Measurements from ENCODE around the gene GPR132.

The GPR132 gene

DNA sequence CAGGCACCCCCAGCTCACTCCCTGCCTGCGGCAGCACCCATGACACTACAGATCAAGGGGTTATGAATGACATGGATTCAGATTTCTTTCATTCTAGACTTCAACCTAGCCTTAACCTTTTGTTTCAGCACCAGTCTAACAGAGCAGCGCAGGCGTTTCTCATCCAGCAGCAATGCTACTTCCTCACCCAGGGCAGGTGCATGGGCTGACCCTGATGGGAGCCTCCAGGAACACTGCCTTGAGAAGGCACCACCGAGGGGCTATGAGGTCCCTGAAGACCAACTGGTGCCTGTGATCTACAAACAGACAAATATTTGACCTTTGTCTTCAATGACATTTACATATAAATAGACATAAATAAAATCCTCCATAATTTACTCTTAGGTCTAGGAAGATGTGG is 55.1 kb downstream of the GPR132 start:
- H3K9me3 ChIP-seq (ENCODE audit: insufficient read depth, low read depth, low read length), result no peaks in the 10 kb centered on the region
- no peak overlapping the region for H3K4me3 ChIP-seq (ENCODE audit: low read length, poor library complexity, severe bottlenecking)
- H4K20me1 ChIP-seq (ENCODE audit: insufficient read depth, low read length, poor library complexity, severe bottlenecking), result peaks cover 77% of the 10 kb centered on the region
- no peak overlapping the region for H3K4me2 ChIP-seq (ENCODE audit: low read depth, low read length, poor library complexity, severe bottlenecking)
- H3K9me2 ChIP-seq (replicated peaks; ENCODE audit: low read depth, low read length), result no peaks in the 10 kb centered on the region
- peaks cover 81% of the 10 kb centered on the region for H3K79me2 ChIP-seq (ENCODE audit: insufficient read depth, low read length)
- H3K9ac ChIP-seq (ENCODE audit: low read depth, low read length, poor library complexity, severe bottlenecking), result no peak overlapping the region
- no peak overlapping the region for H2AFZ ChIP-seq (ENCODE audit: low read length)
- peaks cover 14% of the 10 kb centered on the region for H3K4me1 ChIP-seq (ENCODE audit: insufficient read depth, low read length, poor library complexity, severe bottlenecking)
- no peaks in the 10 kb centered on the region for H3F3A ChIP-seq (ENCODE audit: low read depth)
- H3K36me3 ChIP-seq (ENCODE audit: insufficient read depth, low read length), result peaks cover 61% of the 10 kb centered on the region
- no peaks in the 10 kb centered on the region for H3K27me3 ChIP-seq (ENCODE audit: insufficient read depth, low read length, poor library complexity, severe bottlenecking)
- no peak for TF ChIP-seq EZH2phosphoT487 (IDR thresholded peaks at IDR 0.05; ENCODE audit: borderline replicate concordance)
- TF ChIP-seq, protein P1, sequence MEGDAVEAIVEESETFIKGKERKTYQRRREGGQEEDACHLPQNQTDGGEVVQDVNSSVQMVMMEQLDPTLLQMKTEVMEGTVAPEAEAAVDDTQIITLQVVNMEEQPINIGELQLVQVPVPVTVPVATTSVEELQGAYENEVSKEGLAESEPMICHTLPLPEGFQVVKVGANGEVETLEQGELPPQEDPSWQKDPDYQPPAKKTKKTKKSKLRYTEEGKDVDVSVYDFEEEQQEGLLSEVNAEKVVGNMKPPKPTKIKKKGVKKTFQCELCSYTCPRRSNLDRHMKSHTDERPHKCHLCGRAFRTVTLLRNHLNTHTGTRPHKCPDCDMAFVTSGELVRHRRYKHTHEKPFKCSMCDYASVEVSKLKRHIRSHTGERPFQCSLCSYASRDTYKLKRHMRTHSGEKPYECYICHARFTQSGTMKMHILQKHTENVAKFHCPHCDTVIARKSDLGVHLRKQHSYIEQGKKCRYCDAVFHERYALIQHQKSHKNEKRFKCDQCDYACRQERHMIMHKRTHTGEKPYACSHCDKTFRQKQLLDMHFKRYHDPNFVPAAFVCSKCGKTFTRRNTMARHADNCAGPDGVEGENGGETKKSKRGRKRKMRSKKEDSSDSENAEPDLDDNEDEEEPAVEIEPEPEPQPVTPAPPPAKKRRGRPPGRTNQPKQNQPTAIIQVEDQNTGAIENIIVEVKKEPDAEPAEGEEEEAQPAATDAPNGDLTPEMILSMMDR (conservative IDR thresholded peaks at IDR 0.05; ENCODE audit: low read length), result no peak

DNA sequence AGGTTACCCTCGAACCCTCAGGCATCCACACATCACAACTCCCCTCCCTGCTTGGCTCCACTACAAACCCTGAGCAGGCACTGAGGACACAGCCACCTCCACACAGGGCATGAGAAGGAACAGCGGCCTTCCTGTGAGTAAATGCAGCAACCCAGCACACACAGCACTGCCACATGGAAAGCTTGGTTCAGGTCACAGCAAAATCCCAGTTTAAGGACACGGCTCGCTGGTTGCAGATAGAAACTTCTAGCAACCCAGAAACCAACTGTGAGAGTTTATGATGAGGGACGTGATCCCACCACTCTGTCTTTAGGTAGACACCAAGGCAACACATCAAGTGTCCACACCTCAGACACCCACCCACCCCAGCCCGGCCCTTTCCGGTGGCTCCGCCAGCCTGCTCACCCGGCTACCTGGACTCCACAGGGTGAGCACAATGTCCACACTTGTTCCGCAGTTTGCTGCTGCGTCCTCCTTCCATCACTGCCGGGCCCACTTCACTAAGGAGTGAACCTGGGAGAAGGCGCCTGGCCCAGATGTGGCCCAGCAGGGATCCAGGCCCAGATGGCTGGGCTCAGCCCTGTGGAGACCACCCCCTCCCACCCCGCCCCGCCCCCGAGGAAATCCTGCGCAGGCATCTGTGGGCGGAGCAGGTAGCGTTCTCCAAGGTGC is 57.5 kb downstream of the GPR132 start:
- Histone ChIP-seq H3K9ac (ENCODE audit: low read depth, low read length, poor library complexity, severe bottlenecking) (no peak overlapping the region), H2AFZ (ENCODE audit: low read length) (no peak overlapping the region), H3K4me2 (ENCODE audit: low read depth, low read length, poor library complexity, severe bottlenecking) (no peak overlapping the region), H3K4me1 (ENCODE audit: insufficient read depth, low read length, poor library complexity, severe bottlenecking) (no peaks in the 10 kb centered on the region), H3F3A (ENCODE audit: low read depth) (no peaks in the 10 kb centered on the region), H3K4me3 (ENCODE audit: low read length, poor library complexity, severe bottlenecking) (no peak overlapping the region), H3K79me2 (ENCODE audit: insufficient read depth, low read length) (peaks cover 57% of the 10 kb centered on the region), H3K27me3 (ENCODE audit: insufficient read depth, low read length, poor library complexity, severe bottlenecking) (no peaks in the 10 kb centered on the region), H4K20me1 (ENCODE audit: insufficient read depth, low read length, poor library complexity, severe bottlenecking) (peaks cover 53% of the 10 kb centered on the region), H3K9me2 (replicated peaks; ENCODE audit: low read depth, low read length) (no peaks in the 10 kb centered on the region), H3K36me3 (ENCODE audit: insufficient read depth, low read length) (peaks cover 61% of the 10 kb centered on the region), H3K9me3 (ENCODE audit: insufficient read depth, low read depth, low read length) (no peaks in the 10 kb centered on the region)
- TF ChIP-seq, protein P1 (conservative IDR thresholded peaks at IDR 0.05; ENCODE audit: low read length), result no peak
- no peak for TF ChIP-seq EZH2phosphoT487 (IDR thresholded peaks at IDR 0.05; ENCODE audit: borderline replicate concordance)

DNA sequence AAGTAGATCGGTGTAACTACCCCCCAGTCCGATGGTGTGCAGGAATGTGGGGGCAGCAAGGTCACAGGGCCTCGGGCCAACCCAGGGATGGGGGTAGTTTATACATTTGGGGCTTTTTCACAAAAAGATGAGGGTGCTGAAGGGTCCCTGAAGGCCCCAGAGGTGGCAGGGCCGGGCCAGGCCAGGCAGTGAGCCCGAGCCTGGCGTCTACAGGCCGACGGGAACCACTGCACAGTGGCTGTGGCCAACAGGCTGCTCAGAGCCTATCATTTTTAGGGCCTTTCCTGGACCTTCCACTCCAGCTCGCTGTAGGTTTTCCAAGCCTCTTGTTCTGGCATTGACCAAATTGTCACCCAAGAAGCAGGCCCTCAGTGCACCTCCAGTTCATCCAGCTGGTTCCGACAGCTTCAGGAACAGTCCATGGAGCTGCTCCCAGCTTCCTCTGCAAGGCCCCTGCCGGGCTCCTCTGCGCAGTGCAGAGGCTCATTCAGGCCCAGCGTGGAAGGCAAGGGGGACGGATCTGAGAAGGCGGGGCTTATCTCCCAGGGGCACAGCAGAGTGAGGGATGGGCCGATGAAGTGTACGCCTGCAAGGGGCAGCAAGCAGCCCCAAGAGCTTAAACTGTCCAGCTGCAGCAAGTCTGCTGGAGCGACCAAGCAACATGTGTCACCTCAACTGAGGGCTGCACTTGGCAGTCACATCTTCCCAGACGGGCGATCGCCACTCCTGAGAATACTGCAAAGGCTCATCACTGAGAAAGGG is 58.2 kb downstream of the GPR132 start:
- no peak overlapping the region for H3K9ac ChIP-seq (ENCODE audit: low read depth, low read length, poor library complexity, severe bottlenecking)
- peaks cover 50% of the 10 kb centered on the region for H3K79me2 ChIP-seq (ENCODE audit: insufficient read depth, low read length)
- H3K4me3 ChIP-seq (ENCODE audit: low read length, poor library complexity, severe bottlenecking), result no peak overlapping the region
- no peak overlapping the region for H3K4me2 ChIP-seq (ENCODE audit: low read depth, low read length, poor library complexity, severe bottlenecking)
- no peaks in the 10 kb centered on the region for H3K27me3 ChIP-seq (ENCODE audit: insufficient read depth, low read length, poor library complexity, severe bottlenecking)
- H3K36me3 ChIP-seq (ENCODE audit: insufficient read depth, low read length), result peaks cover 55% of the 10 kb centered on the region
- no peaks in the 10 kb centered on the region for H3F3A ChIP-seq (ENCODE audit: low read depth)
- no peaks in the 10 kb centered on the region for H3K9me2 ChIP-seq (replicated peaks; ENCODE audit: low read depth, low read length)
- no peak overlapping the region for H2AFZ ChIP-seq (ENCODE audit: low read length)
- H4K20me1 ChIP-seq (ENCODE audit: insufficient read depth, low read length, poor library complexity, severe bottlenecking), result peaks cover 46% of the 10 kb centered on the region
- TF ChIP-seq, protein P1 (conservative IDR thresholded peaks at IDR 0.05; ENCODE audit: low read length), result no peak
- TF ChIP-seq EZH2phosphoT487 (IDR thresholded peaks at IDR 0.05; ENCODE audit: borderline replicate concordance), result no peak
- H3K9me3 ChIP-seq (ENCODE audit: insufficient read depth, low read depth, low read length), result no peaks in the 10 kb centered on the region
- H3K4me1 ChIP-seq (ENCODE audit: insufficient read depth, low read length, poor library complexity, severe bottlenecking), result no peaks in the 10 kb centered on the region
